ENCODE measurements around the gene GNAQ.

GRCh38 chr9:77793849-77794248, 237.8 kb downstream of the GNAQ start:
- TF ChIP-seq CTCF (IDR thresholded peaks at IDR 0.05) (no peak), POLR2A (IDR thresholded peaks at IDR 0.05) (no peak)

Measured in testis (tissue), 2 donors.